ENCODE results near the gene DNM2.

DNA sequence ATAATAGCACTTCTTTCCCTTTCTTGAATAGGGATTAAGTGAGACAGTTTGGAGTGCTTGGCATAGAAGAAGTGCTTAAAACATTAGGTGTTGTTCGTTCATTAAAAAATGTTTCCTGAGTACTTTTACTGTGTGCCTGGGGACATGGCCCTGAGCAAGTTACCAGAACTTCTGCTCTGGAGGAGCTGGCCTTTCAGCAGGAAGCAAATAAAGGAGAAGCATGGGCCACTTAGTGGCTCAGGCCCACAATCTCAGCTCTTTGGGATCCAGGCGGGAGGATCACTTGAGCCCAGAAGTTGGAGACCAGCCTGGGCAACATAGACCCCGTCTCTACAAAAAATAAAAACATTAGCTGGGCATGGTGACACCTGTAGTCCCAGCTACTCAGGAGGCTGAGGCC lies 5.7 kb downstream of the DNM2 start:
- no peak for TF ChIP-seq EZH2 (IDR thresholded peaks at IDR 0.05; ENCODE audit: insufficient read depth, poor library complexity, severe bottlenecking)
- no peak for TF ChIP-seq EZH2phosphoT487 (IDR thresholded peaks at IDR 0.05; ENCODE audit: insufficient read depth, low read depth)
